Smooth muscle cell (in vitro differentiated cells): ENCODE data around the gene CLK2. TPM values are rescaled to one million over a fixed set of nuclear protein-coding genes. Genes with fewer than 3 reads are reported as not detected.

Experiments
- DNase-seq: peaks from one replicate; lab custom pipeline; 2025; ENCODE audit not compliant: unreplicated experiment; lab: John Stamatoyannopoulos, UW
- H2AFZ ChIP-seq: fragments of 200-600 bp; sonication (generic); 2 replicates; pipeline ENCODE4 v1.6.0; 2016; ENCODE audit warnings: antibody characterized with exemption, low read depth, mild to moderate bottlenecking
- H3F3A ChIP-seq: fragments of 200-600 bp; sonication (generic); 2 replicates; pipeline ENCODE4 v1.6.0; 2017; ENCODE audit warnings: antibody characterized with exemption, low read depth
- H3K27ac ChIP-seq: fragments of 200-600 bp; sonication (generic); 2 replicates; pipeline ENCODE4 v1.5.1; 2016; ENCODE audit warnings: low read depth, mild to moderate bottlenecking
- H3K27me3 ChIP-seq: fragments of 200-600 bp; sonication (generic); 2 replicates; pipeline ENCODE4 v1.6.1; 2016; ENCODE audit warnings: low read depth, mild to moderate bottlenecking
- H3K36me3 ChIP-seq: fragments of 200-600 bp; sonication (generic); 2 replicates; pipeline ENCODE4 v1.5.1; 2016; ENCODE audit warnings: low read depth
- H3K4me1 ChIP-seq: fragments of 200-600 bp; sonication (generic); 2 replicates; pipeline ENCODE4 v1.5.1; 2016; ENCODE audit warnings: low read depth
- H3K4me2 ChIP-seq: fragments of 200-600 bp; sonication (generic); 2 replicates; pipeline ENCODE4 v1.6.0; 2016; ENCODE audit warnings: mild to moderate bottlenecking
- H3K4me3 ChIP-seq: fragments of 200-600 bp; sonication (generic); 2 replicates; pipeline ENCODE4 v1.5.1; 2016; ENCODE audit warnings: mild to moderate bottlenecking
- H3K79me2 ChIP-seq: fragments of 200-600 bp; sonication (generic); 2 replicates; pipeline ENCODE4 v1.6.0; 2016; ENCODE audit warnings: low read depth, mild to moderate bottlenecking
- H3K9ac ChIP-seq: fragments of 200-600 bp; sonication (generic); 2 replicates; pipeline ENCODE4 v1.6.0; 2016; ENCODE audit warnings: low read depth
- H3K9me3 ChIP-seq: fragments of 200-600 bp; sonication (generic); replicated peaks from 2 replicates; pipeline ENCODE4 v1.5.1; 2016; ENCODE audit warnings: low read depth
- H4K20me1 ChIP-seq: fragments of 200-600 bp; sonication (generic); 2 replicates; pipeline ENCODE4 v1.6.0; 2016; ENCODE audit warnings: low read depth
- WGBS: methylation state at CpG from one replicate; pipeline ENCODE4 v1.1.7; 2016; ENCODE audit warnings: low lambda C conversion rate; 5-methylcytosine and 5-hydroxymethylcytosine counted together
- polyA plus RNA-seq: library from polyadenylated mRNA; unstranded; fragments of >200 nt; fragmentation: Nextera tagmentation; extraction: Ambion mirVana; gene quantifications from 2 replicates; pipeline ENCODE4 v1.2.1, GENCODE V29; 2016
- total RNA-seq: library from RNA; depleted of rRNA; stranded (reverse); fragments of >200 nt; gene quantifications from 2 replicates; pipeline ENCODE4 v1.2.3, GENCODE V29; 2014
- TF ChIP-seq, protein P1 (sequence below): fragments of 200-600 bp; sonication (generic); IDR thresholded peaks from 2 replicates; pipeline ENCODE4 v1.5.1; 2017; ENCODE audit warnings: borderline replicate concordance, mild to moderate bottlenecking, antibody characterized with exemption; ENCODE audit not compliant: insufficient read depth, poor library complexity, severe bottlenecking

The CLK2 gene
- total and polyA plus RNA-seq, 2 experiments from 2014 or later: 23.5 to 23.6 TPM

DNA sequence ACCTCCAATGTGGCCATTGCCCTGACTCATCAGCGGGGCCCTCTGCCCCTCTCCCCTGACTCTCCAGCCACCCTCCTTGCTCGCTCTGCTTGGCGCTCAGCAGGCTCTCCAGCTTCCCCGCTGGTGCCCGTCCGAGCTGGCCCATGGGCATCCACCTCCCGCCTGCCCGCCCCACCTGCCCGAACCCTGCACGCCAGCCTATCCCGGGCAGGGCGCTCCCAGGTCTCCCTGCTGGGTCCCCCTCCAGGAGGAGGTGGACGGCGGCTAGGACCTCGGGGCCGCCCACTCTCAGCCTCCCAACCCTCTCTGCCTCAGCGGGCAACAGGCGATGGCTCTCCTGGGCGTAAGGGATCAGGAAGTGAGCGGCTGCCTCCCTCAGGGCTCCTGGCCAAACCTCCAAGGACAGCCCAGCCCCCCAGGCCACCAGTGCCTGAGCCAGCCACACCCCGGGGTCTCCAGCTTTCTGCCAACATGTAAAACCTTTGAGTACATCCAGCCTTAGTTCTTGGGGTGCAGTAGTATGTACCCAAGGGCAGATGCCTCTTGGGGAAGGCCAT lies 14.8 kb upstream of the CLK2 start:
- DNase-seq: no peak
- H3K4me3 ChIP-seq: no peak overlapping the region
- no peaks in the 10 kb centered on the region for H3K36me3 ChIP-seq
- no peak overlapping the region for H3K27ac ChIP-seq
- H3K27me3 ChIP-seq: peaks cover 4% of the 10 kb centered on the region
- no peaks in the 10 kb centered on the region for H4K20me1 ChIP-seq
- no peak overlapping the region for H3K9ac ChIP-seq
- no peak overlapping the region for H2AFZ ChIP-seq
- WGBS: 93% methylated on average over 21 of the region's 21 CpGs
- H3K4me2 ChIP-seq: no peak overlapping the region
- H3K9me3 ChIP-seq: no peaks in the 10 kb centered on the region
- TF ChIP-seq, protein P1, sequence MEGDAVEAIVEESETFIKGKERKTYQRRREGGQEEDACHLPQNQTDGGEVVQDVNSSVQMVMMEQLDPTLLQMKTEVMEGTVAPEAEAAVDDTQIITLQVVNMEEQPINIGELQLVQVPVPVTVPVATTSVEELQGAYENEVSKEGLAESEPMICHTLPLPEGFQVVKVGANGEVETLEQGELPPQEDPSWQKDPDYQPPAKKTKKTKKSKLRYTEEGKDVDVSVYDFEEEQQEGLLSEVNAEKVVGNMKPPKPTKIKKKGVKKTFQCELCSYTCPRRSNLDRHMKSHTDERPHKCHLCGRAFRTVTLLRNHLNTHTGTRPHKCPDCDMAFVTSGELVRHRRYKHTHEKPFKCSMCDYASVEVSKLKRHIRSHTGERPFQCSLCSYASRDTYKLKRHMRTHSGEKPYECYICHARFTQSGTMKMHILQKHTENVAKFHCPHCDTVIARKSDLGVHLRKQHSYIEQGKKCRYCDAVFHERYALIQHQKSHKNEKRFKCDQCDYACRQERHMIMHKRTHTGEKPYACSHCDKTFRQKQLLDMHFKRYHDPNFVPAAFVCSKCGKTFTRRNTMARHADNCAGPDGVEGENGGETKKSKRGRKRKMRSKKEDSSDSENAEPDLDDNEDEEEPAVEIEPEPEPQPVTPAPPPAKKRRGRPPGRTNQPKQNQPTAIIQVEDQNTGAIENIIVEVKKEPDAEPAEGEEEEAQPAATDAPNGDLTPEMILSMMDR: no peak
- no peaks in the 10 kb centered on the region for H3F3A ChIP-seq
- H3K79me2 ChIP-seq: no peaks in the 10 kb centered on the region
- H3K4me1 ChIP-seq: no peaks in the 10 kb centered on the region

DNA sequence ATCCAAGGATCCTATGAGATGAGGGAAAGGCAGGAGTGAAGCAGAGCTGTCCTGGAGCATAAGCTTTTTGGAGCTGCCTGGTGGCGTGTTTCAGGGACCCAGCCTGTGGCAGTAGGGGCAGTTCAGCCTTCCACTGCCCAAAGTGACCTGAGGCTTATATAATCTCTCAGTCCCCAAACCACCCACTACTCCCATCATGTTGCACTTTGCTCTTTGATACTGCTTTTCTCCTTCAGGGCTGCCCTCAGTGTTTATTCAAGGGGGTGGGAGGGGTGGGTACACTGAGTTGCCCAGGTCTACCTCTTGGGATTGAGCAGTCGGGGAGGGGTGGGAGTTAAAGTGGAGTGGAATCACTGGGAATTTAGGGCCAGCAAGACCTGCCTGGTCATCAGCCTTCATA lies 13.2 kb upstream of the CLK2 start:
- TF ChIP-seq, protein P1: no peak
- Histone ChIP-seq H3K4me2 (no peak overlapping the region), H2AFZ (no peak overlapping the region), H4K20me1 (no peaks in the 10 kb centered on the region), H3K9ac (no peak overlapping the region), H3K4me1 (no peaks in the 10 kb centered on the region), H3K9me3 (no peaks in the 10 kb centered on the region), H3K4me3 (no peak overlapping the region), H3K27me3 (no peaks in the 10 kb centered on the region), H3K36me3 (no peaks in the 10 kb centered on the region), H3K79me2 (no peaks in the 10 kb centered on the region), H3F3A (no peaks in the 10 kb centered on the region), H3K27ac (no peak overlapping the region)
- DNase-seq: no peak
- WGBS: 100% methylated on average over 2 of the region's 2 CpGs

- Histone ChIP-seq H3K27ac (no peak overlapping the region), H3K9me3 (no peaks in the 10 kb centered on the region), H3K9ac (no peak overlapping the region), H3K27me3 (no peaks in the 10 kb centered on the region), H3K36me3 (no peaks in the 10 kb centered on the region), H3K4me2 (no peak overlapping the region), H3F3A (no peaks in the 10 kb centered on the region), H3K4me3 (no peak overlapping the region), H4K20me1 (no peaks in the 10 kb centered on the region), H2AFZ (no peak overlapping the region), H3K4me1 (no peaks in the 10 kb centered on the region), H3K79me2 (no peaks in the 10 kb centered on the region)
- 93% methylated on average over 18 of the region's 18 CpGs for WGBS
- TF ChIP-seq, protein P1: no peak
- DNase-seq: no peak
Measured at GRCh38 chr1:155285631-155286044, 12.3 kb upstream of the CLK2 start.

- Histone ChIP-seq H4K20me1 (no peaks in the 10 kb centered on the region), H2AFZ (no peak overlapping the region), H3K9me3 (no peaks in the 10 kb centered on the region), H3F3A (no peaks in the 10 kb centered on the region), H3K27ac (no peak overlapping the region), H3K79me2 (no peaks in the 10 kb centered on the region), H3K9ac (no peak overlapping the region), H3K27me3 (no peaks in the 10 kb centered on the region), H3K36me3 (no peaks in the 10 kb centered on the region), H3K4me1 (no peaks in the 10 kb centered on the region), H3K4me2 (no peak overlapping the region), H3K4me3 (no peak overlapping the region)
- no peak for DNase-seq
- TF ChIP-seq, protein P1: no peak
- WGBS: 96% methylated on average over 14 of the region's 14 CpGs
Measured at GRCh38 chr1:155285063-155285462, 11.8 kb upstream of the CLK2 start.
